ENCODE measurements around the gene LRPPRC. TPM values are rescaled to one million over a fixed set of nuclear protein-coding genes. Genes with fewer than 3 reads are reported as not detected.

Gene LRPPRC
- total RNA-seq, 1 experiment from 2014 or later: 149 TPM

DNA sequence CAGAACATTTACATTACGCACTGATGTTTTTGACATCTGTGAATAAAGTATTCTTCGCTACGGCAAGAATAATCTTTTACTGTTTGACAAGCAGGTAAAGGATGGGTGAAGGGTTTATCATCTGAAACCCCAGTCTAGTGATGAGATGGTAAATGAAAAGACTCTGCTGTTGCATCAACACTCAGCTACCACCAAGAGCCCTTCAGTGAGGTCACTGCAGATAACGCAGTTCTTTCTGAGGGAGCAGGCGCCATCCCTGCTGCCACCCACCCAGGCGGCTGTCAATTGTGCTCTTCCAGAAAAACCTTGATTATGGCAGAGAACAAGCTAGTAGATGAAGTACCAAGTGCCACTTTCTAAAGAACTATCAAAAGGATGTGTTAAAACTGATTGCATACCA lies 98.3 kb downstream of the LRPPRC start:
- CTCF ChIA-PET: no interaction called here
- POLR2A ChIA-PET (ENCODE audit: unreplicated experiment): no interaction called here
- Histone ChIP-seq H3K4me1 (replicated peaks; ENCODE audit: insufficient read depth) (no peaks in the 10 kb centered on the region), H3K27me3 (ENCODE audit: insufficient read depth, low read depth) (no peaks in the 10 kb centered on the region), H3K9me3 (ENCODE audit: insufficient read depth, low read depth) (no peaks in the 10 kb centered on the region), H2AFZ (no peak overlapping the region), H3K9me2 (ENCODE audit: insufficient read depth) (no peaks in the 10 kb centered on the region), H3K79me2 (ENCODE audit: low read depth) (0 out of 2 replicates have a peak, but pooled peaks cover 8% of the 10 kb centered on the region), H3K4me3 (no peak overlapping the region), H3K36me3 (ENCODE audit: low read depth) (peaks cover 88% of the 10 kb centered on the region), H3F3A (ENCODE audit: insufficient read depth, low read depth) (peaks cover 34% of the 10 kb centered on the region; the same call in 1 of the 2 replicates), H4K20me1 (ENCODE audit: insufficient read depth) (peaks cover 26% of the 10 kb centered on the region; the same call in 1 of the 2 replicates), H3K27ac (no peak overlapping the region), H3K4me2 (no peak overlapping the region)
- intact Hi-C loops (cut with micrococcal nuclease; ENCODE audit: unreplicated experiment): no loop called here
- DNase-seq: no peak
- TF ChIP-seq, protein P1, sequence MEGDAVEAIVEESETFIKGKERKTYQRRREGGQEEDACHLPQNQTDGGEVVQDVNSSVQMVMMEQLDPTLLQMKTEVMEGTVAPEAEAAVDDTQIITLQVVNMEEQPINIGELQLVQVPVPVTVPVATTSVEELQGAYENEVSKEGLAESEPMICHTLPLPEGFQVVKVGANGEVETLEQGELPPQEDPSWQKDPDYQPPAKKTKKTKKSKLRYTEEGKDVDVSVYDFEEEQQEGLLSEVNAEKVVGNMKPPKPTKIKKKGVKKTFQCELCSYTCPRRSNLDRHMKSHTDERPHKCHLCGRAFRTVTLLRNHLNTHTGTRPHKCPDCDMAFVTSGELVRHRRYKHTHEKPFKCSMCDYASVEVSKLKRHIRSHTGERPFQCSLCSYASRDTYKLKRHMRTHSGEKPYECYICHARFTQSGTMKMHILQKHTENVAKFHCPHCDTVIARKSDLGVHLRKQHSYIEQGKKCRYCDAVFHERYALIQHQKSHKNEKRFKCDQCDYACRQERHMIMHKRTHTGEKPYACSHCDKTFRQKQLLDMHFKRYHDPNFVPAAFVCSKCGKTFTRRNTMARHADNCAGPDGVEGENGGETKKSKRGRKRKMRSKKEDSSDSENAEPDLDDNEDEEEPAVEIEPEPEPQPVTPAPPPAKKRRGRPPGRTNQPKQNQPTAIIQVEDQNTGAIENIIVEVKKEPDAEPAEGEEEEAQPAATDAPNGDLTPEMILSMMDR (conservative IDR thresholded peaks at IDR 0.05): no peak
- no peak for TF ChIP-seq EZH2 (IDR thresholded peaks at IDR 0.05; ENCODE audit: low read depth)
- BruUV-seq (replicated peaks): no TSS peak

DNA sequence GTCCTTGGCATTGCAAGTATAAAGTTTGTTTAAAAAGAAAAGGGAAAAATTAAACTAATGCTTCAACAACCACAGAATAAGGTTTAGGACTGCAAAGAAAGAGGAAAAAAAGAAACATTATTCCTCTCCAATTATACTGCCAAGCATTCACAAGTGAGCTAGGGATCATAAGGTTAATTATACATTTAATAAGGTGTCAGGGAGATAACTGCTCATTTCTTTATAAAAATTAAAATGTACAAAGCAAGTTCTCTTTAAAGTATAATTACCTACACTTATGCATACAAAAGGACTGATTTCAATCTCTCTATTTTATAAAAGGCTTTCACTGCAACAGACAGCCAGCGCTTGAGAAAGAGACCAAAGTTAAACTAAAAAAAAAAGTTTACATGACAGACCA lies 98.9 kb downstream of the LRPPRC start:
- ChIA-PET CTCF (interaction anchor here (0.5 kb wide), 1 partner anchor 456 kb away, joined by 3 read pairs; no protein-coding TSS in a partner anchor), POLR2A (ENCODE audit: unreplicated experiment) (no interaction called here)
- Histone ChIP-seq H3K79me2 (ENCODE audit: low read depth) (0 out of 2 replicates have a peak, but pooled peaks cover 8% of the 10 kb centered on the region), H2AFZ (no peak overlapping the region), H3K4me2 (no peak overlapping the region), H3K4me1 (replicated peaks; ENCODE audit: insufficient read depth) (no peaks in the 10 kb centered on the region), H3K9me3 (ENCODE audit: insufficient read depth, low read depth) (no peaks in the 10 kb centered on the region), H3K9me2 (ENCODE audit: insufficient read depth) (no peaks in the 10 kb centered on the region), H3K4me3 (no peak overlapping the region), H3K36me3 (ENCODE audit: low read depth) (peaks cover 89% of the 10 kb centered on the region), H4K20me1 (ENCODE audit: insufficient read depth) (peaks cover 21% of the 10 kb centered on the region; the same call in 1 of the 2 replicates), H3K27ac (no peak overlapping the region), H3F3A (ENCODE audit: insufficient read depth, low read depth) (peaks cover 31% of the 10 kb centered on the region; the same call in 1 of the 2 replicates), H3K27me3 (ENCODE audit: insufficient read depth, low read depth) (no peaks in the 10 kb centered on the region)
- DNase-seq: no peak
- no peak for TF ChIP-seq EZH2 (IDR thresholded peaks at IDR 0.05; ENCODE audit: low read depth)
- TF ChIP-seq, protein P1 (conservative IDR thresholded peaks at IDR 0.05): no peak
- no TSS peak for BruUV-seq (replicated peaks)
- intact Hi-C loops (cut with micrococcal nuclease; ENCODE audit: unreplicated experiment): no loop called here

DNA sequence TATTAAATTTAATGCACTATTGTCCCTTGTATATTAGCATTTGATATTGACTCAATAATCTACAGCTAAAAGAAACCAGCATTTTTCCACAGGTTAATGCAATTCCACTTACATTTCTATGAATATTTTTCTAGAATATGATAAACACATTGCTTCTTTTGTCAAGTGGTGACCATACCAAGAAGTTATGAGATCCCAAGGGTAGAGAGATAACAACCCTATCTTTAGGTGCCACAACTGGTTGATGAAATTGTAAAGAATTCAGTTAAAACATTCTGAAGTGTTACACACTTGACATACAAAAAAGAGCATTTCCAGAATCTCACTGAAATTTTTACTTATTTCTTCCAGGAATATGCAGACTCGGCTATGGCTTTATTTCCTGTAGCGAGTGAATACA lies 101.0 kb downstream of the LRPPRC start:
- no peak overlapping the region for H3K4me3 ChIP-seq
- peaks cover 21% of the 10 kb centered on the region; the same call in 1 of the 2 replicates for H4K20me1 ChIP-seq (ENCODE audit: insufficient read depth)
- no peaks in the 10 kb centered on the region for H3K4me1 ChIP-seq (replicated peaks; ENCODE audit: insufficient read depth)
- TF ChIP-seq, protein P1 (conservative IDR thresholded peaks at IDR 0.05): no peak
- no peak for TF ChIP-seq EZH2 (IDR thresholded peaks at IDR 0.05; ENCODE audit: low read depth)
- H3K9me2 ChIP-seq (ENCODE audit: insufficient read depth): no peaks in the 10 kb centered on the region
- DNase-seq: no peak
- H3K79me2 ChIP-seq (ENCODE audit: low read depth): 0 out of 2 replicates have a peak, but pooled peaks cover 5% of the 10 kb centered on the region
- H3K27ac ChIP-seq: no peak overlapping the region
- peaks cover 84% of the 10 kb centered on the region for H3K36me3 ChIP-seq (ENCODE audit: low read depth)
- H2AFZ ChIP-seq: no peak overlapping the region
- no peaks in the 10 kb centered on the region for H3K27me3 ChIP-seq (ENCODE audit: insufficient read depth, low read depth)
- ChIA-PET CTCF (no interaction called here), POLR2A (ENCODE audit: unreplicated experiment) (no interaction called here)
- H3K4me2 ChIP-seq: no peak overlapping the region
- intact Hi-C loops (cut with micrococcal nuclease; ENCODE audit: unreplicated experiment): no loop called here
- peaks cover 40% of the 10 kb centered on the region; the same call in 1 of the 2 replicates for H3F3A ChIP-seq (ENCODE audit: insufficient read depth, low read depth)
- BruUV-seq (replicated peaks): no TSS peak
- H3K9me3 ChIP-seq (ENCODE audit: insufficient read depth, low read depth): no peaks in the 10 kb centered on the region

All from PC-9 (cell line).